ENCODE results near the gene SCARF2.

SCARF2 gene

GRCh38 chr22:20430101-20430719 lies 7.4 kb downstream of the SCARF2 start:
- TF ChIP-seq FOXP2 (optimal IDR thresholded peaks at IDR 0.05; ENCODE audit: borderline replicate concordance, extremely low read depth, extremely low read length, insufficient read depth) (no peak), REST (IDR thresholded peaks at IDR 0.05; ENCODE audit: insufficient read depth in 1 of 2, low read depth in 2 of 2, low read length in 2 of 2) (no peak), SIN3A (IDR thresholded peaks at IDR 0.05; ENCODE audit: borderline replicate concordance, insufficient read depth, low read length) (no peak), POLR2AphosphoS5 (IDR thresholded peaks at IDR 0.05; ENCODE audit: low read depth, low read length) (no peak), TAF1 (IDR thresholded peaks at IDR 0.05; ENCODE audit: borderline replicate concordance, insufficient read depth, low read length) (no peak)

GRCh38 chr22:20429254-20430100 lies 8.1 kb downstream of the SCARF2 start:
- TF ChIP-seq POLR2AphosphoS5 (IDR thresholded peaks at IDR 0.05; ENCODE audit: low read depth, low read length) (no peak), FOXP2 (optimal IDR thresholded peaks at IDR 0.05; ENCODE audit: borderline replicate concordance, extremely low read depth, extremely low read length, insufficient read depth) (no peak), REST (IDR thresholded peaks at IDR 0.05; ENCODE audit: insufficient read depth in 1 of 2, low read depth in 2 of 2, low read length in 2 of 2) (no peak), SIN3A (IDR thresholded peaks at IDR 0.05; ENCODE audit: borderline replicate concordance, insufficient read depth, low read length) (no peak), TAF1 (IDR thresholded peaks at IDR 0.05; ENCODE audit: borderline replicate concordance, insufficient read depth, low read length) (no peak)

- TF ChIP-seq REST (IDR thresholded peaks at IDR 0.05; ENCODE audit: insufficient read depth in 1 of 2, low read depth in 2 of 2, low read length in 2 of 2) (no peak), SIN3A (IDR thresholded peaks at IDR 0.05; ENCODE audit: borderline replicate concordance, insufficient read depth, low read length) (no peak), POLR2AphosphoS5 (IDR thresholded peaks at IDR 0.05; ENCODE audit: low read depth, low read length) (no peak), TAF1 (IDR thresholded peaks at IDR 0.05; ENCODE audit: borderline replicate concordance, insufficient read depth, low read length) (no peak), FOXP2 (optimal IDR thresholded peaks at IDR 0.05; ENCODE audit: borderline replicate concordance, extremely low read depth, extremely low read length, insufficient read depth) (no peak)
Observed at GRCh38 chr22:20428496-20429253, 8.9 kb downstream of the SCARF2 start.

GRCh38 chr22:20427945-20428417 lies 9.6 kb downstream of the SCARF2 start:
- TF ChIP-seq TAF1 (IDR thresholded peaks at IDR 0.05; ENCODE audit: borderline replicate concordance, insufficient read depth, low read length) (no peak), REST (IDR thresholded peaks at IDR 0.05; ENCODE audit: insufficient read depth in 1 of 2, low read depth in 2 of 2, low read length in 2 of 2) (no peak), FOXP2 (optimal IDR thresholded peaks at IDR 0.05; ENCODE audit: borderline replicate concordance, extremely low read depth, extremely low read length, insufficient read depth) (no peak), POLR2AphosphoS5 (IDR thresholded peaks at IDR 0.05; ENCODE audit: low read depth, low read length) (no peak), SIN3A (IDR thresholded peaks at IDR 0.05; ENCODE audit: borderline replicate concordance, insufficient read depth, low read length) (no peak)
